GM23338 (cell line): ENCODE measurements around the gene MINDY4.

Experiments
- CREB1 ChIP-seq: fragments of 250-450 bp; sonication (Bioruptor Pico); IDR thresholded peaks from 2 replicates; pipeline ENCODE4 v1.5.0; 2020; ENCODE audit warnings: low read depth, mild to moderate bottlenecking, moderate library complexity
- CTCF ChIP-seq, 2 experiments: fragments of 200-600 bp in 1 of 2; sonication (generic) in 1 of 2; conservative IDR thresholded peaks; 2 replicates each; pipeline versions ENCODE4 v1.5.1 to v1.6.1; 2016 to 2017; ENCODE audit warnings: antibody characterized with exemption in 2 of 2, low read depth in 2 of 2, mild to moderate bottlenecking in 2 of 2, moderate library complexity in 1 of 2
- POLR2AphosphoS5 ChIP-seq: IDR thresholded peaks from 2 replicates; pipeline ENCODE4 v1.6.1; 2016; ENCODE audit warnings: antibody characterized with exemption, low read depth

GRCh38 chr7:30752484-30752883 lies 18.7 kb upstream of the MINDY4 start:
- TF ChIP-seq POLR2AphosphoS5 (no peak), CTCF (conservative IDR thresholded peaks at IDR 0.05; ENCODE audit: low read depth in 2 of 2) (no peak), CREB1 (CRISPR knock-in tag) (no peak)
